SK-N-SH treated with all-trans-retinoic acid at 6 μM for 48 hours (cell line): ENCODE measurements around the gene SMG1.
"Not testable (repeated sequence)": the region's sequence is repeated elsewhere in the genome, so short reads cannot be mapped to it uniquely, and the experiment has no call there.

Source experiments
- CSDC2 ChIP-seq: fragments of 250-450 bp; sonication (Bioruptor Pico); IDR thresholded peaks from 2 replicates; pipeline ENCODE4 v1.5.0; 2020; ENCODE audit warnings: mild to moderate bottlenecking, moderate library complexity
- TF ChIP-seq, protein P1 (sequence below): fragments of 250-450 bp; sonication (Bioruptor Pico); IDR thresholded peaks from 2 replicates; pipeline ENCODE4 v1.8.0; 2020; ENCODE audit warnings: mild to moderate bottlenecking, moderate library complexity, borderline replicate concordance

- not testable (repeated sequence) for TF ChIP-seq CSDC2 (CRISPR knock-in tag)
- TF ChIP-seq, protein P1, sequence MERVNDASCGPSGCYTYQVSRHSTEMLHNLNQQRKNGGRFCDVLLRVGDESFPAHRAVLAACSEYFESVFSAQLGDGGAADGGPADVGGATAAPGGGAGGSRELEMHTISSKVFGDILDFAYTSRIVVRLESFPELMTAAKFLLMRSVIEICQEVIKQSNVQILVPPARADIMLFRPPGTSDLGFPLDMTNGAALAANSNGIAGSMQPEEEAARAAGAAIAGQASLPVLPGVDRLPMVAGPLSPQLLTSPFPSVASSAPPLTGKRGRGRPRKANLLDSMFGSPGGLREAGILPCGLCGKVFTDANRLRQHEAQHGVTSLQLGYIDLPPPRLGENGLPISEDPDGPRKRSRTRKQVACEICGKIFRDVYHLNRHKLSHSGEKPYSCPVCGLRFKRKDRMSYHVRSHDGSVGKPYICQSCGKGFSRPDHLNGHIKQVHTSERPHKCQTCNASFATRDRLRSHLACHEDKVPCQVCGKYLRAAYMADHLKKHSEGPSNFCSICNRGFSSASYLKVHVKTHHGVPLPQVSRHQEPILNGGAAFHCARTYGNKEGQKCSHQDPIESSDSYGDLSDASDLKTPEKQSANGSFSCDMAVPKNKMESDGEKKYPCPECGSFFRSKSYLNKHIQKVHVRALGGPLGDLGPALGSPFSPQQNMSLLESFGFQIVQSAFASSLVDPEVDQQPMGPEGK (CRISPR knock-in tag), result not testable (repeated sequence)
Observed at GRCh38 chr16:18901194-18901593, 25.0 kb downstream of the SMG1 start.
